C4-2B (cell line): ENCODE results near the gene HS3ST5.

ENCODE experiments used
- H3K27ac ChIP-seq: fragments of 450-650 bp; 2 replicates; pipeline ENCODE4 v1.5.1; 2017
- ZFX ChIP-seq: fragments of 450-650 bp; IDR thresholded peaks from 2 replicates; pipeline ENCODE4 v1.6.1; 2017
- TF ChIP-seq, protein P1 (sequence below): fragments of 450-650 bp; conservative IDR thresholded peaks from 2 replicates; pipeline ENCODE4 v1.5.1; 2017; ENCODE audit warnings: mild to moderate bottlenecking

HS3ST5 gene

GRCh38 chr6:114276783-114277182 lies 66.0 kb downstream of the HS3ST5 start:
- H3K27ac ChIP-seq = no peak overlapping the region

GRCh38 chr6:114274836-114275235 lies 68.0 kb downstream of the HS3ST5 start:
- H3K27ac ChIP-seq = no peak overlapping the region
- TF ChIP-seq, protein P1, sequence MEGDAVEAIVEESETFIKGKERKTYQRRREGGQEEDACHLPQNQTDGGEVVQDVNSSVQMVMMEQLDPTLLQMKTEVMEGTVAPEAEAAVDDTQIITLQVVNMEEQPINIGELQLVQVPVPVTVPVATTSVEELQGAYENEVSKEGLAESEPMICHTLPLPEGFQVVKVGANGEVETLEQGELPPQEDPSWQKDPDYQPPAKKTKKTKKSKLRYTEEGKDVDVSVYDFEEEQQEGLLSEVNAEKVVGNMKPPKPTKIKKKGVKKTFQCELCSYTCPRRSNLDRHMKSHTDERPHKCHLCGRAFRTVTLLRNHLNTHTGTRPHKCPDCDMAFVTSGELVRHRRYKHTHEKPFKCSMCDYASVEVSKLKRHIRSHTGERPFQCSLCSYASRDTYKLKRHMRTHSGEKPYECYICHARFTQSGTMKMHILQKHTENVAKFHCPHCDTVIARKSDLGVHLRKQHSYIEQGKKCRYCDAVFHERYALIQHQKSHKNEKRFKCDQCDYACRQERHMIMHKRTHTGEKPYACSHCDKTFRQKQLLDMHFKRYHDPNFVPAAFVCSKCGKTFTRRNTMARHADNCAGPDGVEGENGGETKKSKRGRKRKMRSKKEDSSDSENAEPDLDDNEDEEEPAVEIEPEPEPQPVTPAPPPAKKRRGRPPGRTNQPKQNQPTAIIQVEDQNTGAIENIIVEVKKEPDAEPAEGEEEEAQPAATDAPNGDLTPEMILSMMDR = no peak
- no peak for TF ChIP-seq ZFX

More at GRCh38 chr6:114276783-114277182, 66.0 kb downstream of the HS3ST5 start:
- no peak for TF ChIP-seq ZFX
- TF ChIP-seq, protein P1 = no peak

- no peak overlapping the region for H3K27ac ChIP-seq
- TF ChIP-seq, protein P1 = no peak
- no peak for TF ChIP-seq ZFX
Measured at GRCh38 chr6:114272582-114272981, 70.2 kb downstream of the HS3ST5 start.

- TF ChIP-seq, protein P1 = no peak
- TF ChIP-seq ZFX = no peak
Measured at GRCh38 chr6:114271405-114271804, 71.4 kb downstream of the HS3ST5 start.

GRCh38 chr6:114267897-114268296 lies 74.9 kb downstream of the HS3ST5 start:
- H3K27ac ChIP-seq = no peak overlapping the region
- no peak for TF ChIP-seq ZFX
- TF ChIP-seq, protein P1 = no peak

More at GRCh38 chr6:114271405-114271804, 71.4 kb downstream of the HS3ST5 start:
- no peak overlapping the region for H3K27ac ChIP-seq

DNA sequence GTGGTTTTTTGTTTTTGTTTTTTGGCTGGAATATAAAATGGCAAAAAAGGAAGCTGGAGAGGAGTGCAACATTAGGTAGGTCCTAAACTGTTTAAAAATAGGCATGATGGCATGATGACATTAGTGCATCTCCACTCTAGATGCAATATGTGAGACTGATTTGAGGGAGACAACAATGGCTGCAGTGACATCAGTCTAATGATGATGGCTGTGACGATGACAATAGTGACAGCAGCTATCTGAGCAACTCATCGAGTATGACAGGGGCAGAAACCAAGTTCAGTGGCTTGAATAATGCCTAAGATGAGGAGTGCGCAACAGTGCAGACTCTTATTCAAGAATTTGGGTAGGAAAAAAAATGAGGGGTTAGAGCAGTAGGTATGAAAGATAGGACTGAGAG lies 82.0 kb downstream of the HS3ST5 start:
- H3K27ac ChIP-seq = no peak overlapping the region
- TF ChIP-seq, protein P1 = no peak
- no peak for TF ChIP-seq ZFX

DNA sequence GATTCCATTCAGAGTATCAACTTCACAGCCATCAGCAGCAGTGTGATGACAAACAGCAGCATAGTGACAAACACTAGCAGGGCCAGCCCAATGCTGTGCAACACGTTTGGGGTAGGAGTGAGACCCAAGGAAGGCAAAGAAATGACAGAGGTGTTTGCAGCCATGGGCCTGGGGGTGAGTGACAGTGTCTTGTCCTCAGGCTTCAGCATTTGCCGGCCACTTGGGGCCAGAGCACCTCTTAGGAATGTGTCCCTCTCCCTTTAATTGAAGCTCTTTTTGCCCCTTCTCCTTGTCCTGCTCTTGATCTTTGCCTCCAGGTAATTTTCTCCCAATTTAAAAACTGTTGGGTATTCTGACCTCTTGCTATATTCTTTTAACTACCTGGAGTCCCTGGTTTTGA lies 84.4 kb downstream of the HS3ST5 start:
- H3K27ac ChIP-seq = no peak overlapping the region
- TF ChIP-seq, protein P1 = no peak
- no peak for TF ChIP-seq ZFX
